ENCODE data around the gene CNTNAP4.

DNA sequence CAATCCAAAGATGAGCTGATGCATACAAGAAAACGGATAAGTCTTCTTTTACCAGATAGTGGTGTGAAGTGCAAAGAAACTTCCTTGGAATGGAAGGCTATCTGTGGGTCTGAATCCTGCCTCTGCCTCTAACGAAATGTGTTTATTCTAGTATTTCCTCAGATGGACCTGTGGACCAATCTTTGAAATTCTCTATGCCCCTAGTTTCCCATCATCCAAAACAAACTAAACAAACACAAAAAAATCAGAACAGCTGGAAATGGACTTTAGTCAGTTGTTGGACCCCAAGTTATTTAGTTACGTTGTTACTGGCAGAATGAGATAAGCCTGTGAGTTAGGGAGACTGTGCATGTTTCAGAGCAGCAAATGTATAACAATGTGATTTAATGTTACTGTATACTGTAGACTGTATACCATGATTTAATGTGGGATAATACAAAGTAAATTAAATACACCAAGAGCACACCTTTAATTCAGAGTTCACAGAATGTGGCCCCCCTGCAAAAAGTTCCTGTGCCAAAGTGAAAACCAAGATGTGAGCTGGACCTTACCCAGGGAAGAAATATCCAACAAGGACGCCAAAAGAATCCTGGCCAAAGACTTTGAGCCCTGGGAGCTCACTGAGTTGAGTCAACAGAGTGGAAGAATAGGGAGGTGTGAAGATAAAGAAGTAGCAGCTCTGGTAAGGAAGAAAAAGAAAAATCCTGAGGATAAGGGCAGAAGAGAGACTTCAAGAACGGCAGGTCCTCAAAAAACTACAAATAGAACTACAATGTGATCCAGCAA is 255.2 kb downstream of the CNTNAP4 start:
- TF ChIP-seq CTCF (optimal IDR thresholded peaks at IDR 0.05 in 1 of 3, IDR thresholded peaks at IDR 0.05 in 1 of 3, conservative IDR thresholded peaks at IDR 0.05 in 1 of 3; ENCODE audit: extremely low read depth in 1 of 3, insufficient read depth in 2 of 3, low read length in 3 of 3): no peak
- TF ChIP-seq EZH2 (IDR thresholded peaks at IDR 0.05; ENCODE audit: low read length): no peak

Measured in keratinocyte (primary cell).